Memory B cell (primary cell): ENCODE data around the gene SLC5A3.

Source experiments
- ATAC-seq: fragments of 150-1000 bp; cut with Tn5 transposase; 2 replicates; pipeline ENCODE4 v1.10.0; 2021; ENCODE audit warnings: low read depth, mild to moderate bottlenecking, moderate library complexity
- DNase-seq, 2 donors: peaks; one replicate each; pipeline ENCODE4 v3.0.0; 2022; ENCODE audit warnings: low spot score in 2 of 2
- H3K27ac Mint-ChIP-seq: one replicate; pipeline ENCODE4 v1.8.0; 2022; ENCODE audit warnings: mild to moderate bottlenecking, moderate library complexity, mixed read lengths
- H3K27me3 Mint-ChIP-seq: one replicate; pipeline ENCODE4 v1.8.0; 2022; ENCODE audit warnings: mixed read lengths
- H3K36me3 Mint-ChIP-seq: one replicate; pipeline ENCODE4 v1.8.0; 2022; ENCODE audit warnings: mild to moderate bottlenecking, mixed read lengths
- H3K4me1 Mint-ChIP-seq: one replicate; pipeline ENCODE4 v1.8.0; 2022; ENCODE audit warnings: mixed read lengths
- H3K4me3 Mint-ChIP-seq: one replicate; pipeline ENCODE4 v1.8.0; 2022; ENCODE audit warnings: mild to moderate bottlenecking, moderate library complexity, mixed read lengths
- H3K9me3 Mint-ChIP-seq: one replicate; pipeline ENCODE4 v1.8.0; 2022; ENCODE audit warnings: mixed read lengths

Gene SLC5A3

DNA sequence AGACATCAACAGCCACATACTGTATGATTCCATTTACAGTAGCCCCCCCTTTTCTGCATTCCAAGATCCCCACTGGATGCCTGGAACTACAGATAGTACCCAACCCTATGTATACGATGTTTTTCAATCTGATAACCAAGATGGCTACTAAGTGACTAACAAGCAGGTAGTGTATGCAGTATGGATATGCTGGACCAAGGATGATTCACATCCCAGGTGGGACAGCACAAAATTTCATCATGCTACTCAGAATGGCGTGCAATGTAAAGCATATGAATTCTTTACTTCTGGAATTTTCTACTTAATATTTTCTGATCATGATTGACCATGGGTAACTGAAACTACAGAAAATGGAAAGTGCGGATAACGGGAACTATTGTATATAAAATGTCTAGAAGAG is 30.0 kb upstream of the SLC5A3 start:
- H3K4me1 Mint-ChIP-seq = peaks cover 6% of the 10 kb centered on the region
- DNase-seq (no peak), ATAC-seq (no peak)
- H3K9me3 Mint-ChIP-seq = no peaks in the 10 kb centered on the region
- peaks cover 2% of the 10 kb centered on the region for H3K27me3 Mint-ChIP-seq
- no peak overlapping the region for H3K27ac Mint-ChIP-seq
- H3K36me3 Mint-ChIP-seq = no peaks in the 10 kb centered on the region
- no peak overlapping the region for H3K4me3 Mint-ChIP-seq

DNA sequence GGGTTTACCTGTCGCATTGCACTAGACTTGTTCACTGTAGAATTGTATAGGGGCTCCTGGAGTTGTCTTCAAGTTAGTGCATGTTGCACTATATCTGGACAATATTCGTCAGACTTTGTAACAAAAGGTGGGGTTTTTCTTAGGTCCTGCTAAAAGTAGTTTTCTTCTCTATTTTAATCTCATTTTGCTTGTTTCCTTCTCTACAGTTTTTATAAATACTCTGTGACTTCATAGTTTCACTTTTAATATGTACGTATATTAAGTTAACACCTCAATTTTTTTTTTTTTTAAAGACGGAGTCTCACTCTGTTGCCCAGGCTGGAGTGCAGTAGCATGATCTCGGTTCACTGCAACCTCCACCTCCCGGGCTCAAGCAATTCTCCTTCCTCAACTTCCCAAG is 26.5 kb upstream of the SLC5A3 start:
- Mint-ChIP-seq H3K4me3 (peak overlapping the region; percentile 54), H3K27ac (peak overlapping the region; percentile 48), H3K4me1 (peaks cover 6% of the 10 kb centered on the region), H3K9me3 (no peaks in the 10 kb centered on the region), H3K27me3 (peaks cover 2% of the 10 kb centered on the region), H3K36me3 (no peaks in the 10 kb centered on the region)
- ATAC-seq (peak; percentile 88), DNase-seq (no peak)

DNA sequence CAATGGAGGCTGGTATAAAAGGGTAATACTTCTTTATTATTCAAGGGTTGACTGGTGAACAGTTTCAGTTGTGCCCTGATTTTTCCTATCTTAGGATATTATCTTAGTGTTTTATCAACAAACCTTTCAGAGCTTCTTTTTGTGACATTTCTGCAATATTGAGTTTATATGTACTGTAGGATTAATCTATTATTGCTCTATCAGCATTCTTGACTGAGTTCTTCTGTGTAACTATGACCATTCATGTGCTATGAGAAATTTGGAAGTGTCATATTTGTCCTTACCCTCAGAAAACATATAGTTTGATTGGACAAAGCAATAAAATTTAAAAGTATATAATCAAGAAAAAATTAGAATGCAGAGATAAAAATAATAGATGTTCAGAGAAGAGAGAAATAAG is 25.5 kb upstream of the SLC5A3 start:
- Mint-ChIP-seq H3K27ac (no peak overlapping the region), H3K36me3 (no peaks in the 10 kb centered on the region)

DNA sequence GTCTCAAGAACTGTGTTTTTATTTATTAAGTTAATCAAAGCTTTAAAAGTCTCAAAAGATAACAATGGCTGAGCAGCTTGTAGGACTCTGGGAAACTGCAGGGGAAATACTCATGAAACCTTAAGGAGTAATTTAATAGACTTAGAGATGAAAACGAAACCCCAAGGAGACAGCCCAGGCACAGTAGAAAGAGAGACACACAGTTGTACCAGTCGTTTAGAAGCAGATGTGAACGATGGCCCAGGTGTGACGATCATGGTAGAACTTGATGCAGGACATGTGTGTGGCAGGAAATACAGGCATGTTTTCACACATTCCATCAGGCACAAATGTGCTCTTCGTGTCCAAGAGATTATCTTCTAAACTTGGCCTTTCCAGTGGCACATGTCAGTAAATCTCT is 21.2 kb upstream of the SLC5A3 start:
- no peak for DNase-seq
- H3K4me1 Mint-ChIP-seq = peaks cover 8% of the 10 kb centered on the region
- H3K9me3 Mint-ChIP-seq = no peaks in the 10 kb centered on the region
- no peaks in the 10 kb centered on the region for H3K36me3 Mint-ChIP-seq
- H3K27me3 Mint-ChIP-seq = no peaks in the 10 kb centered on the region
- no peak for ATAC-seq
- no peak overlapping the region for H3K27ac Mint-ChIP-seq
- H3K4me3 Mint-ChIP-seq = no peak overlapping the region

More for the DNA sequence above, 25.5 kb upstream of the SLC5A3 start:
- peaks cover 2% of the 10 kb centered on the region for H3K27me3 Mint-ChIP-seq
- DNase-seq (no peak), ATAC-seq (no peak)
- no peak overlapping the region for H3K4me3 Mint-ChIP-seq
- H3K4me1 Mint-ChIP-seq = peaks cover 6% of the 10 kb centered on the region
- H3K9me3 Mint-ChIP-seq = no peaks in the 10 kb centered on the region

DNA sequence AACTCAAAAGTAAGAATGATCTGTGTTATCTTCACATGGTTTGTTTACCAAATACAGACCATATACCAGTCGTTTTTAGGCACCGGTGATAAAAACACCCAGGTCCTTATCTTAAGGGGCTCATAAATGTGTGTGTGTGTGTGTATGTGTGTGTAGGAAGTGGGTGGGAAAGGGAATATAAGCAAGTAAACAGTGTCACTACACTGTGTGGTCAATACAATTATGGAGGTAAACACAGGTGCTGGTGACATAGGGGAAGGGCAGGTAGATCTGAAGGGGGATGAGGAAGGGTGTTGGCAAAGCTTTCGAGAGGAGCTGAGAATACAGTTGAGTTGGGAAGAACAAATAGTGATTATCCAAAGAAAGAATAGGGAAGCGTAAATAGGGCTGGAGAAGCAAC is 19.1 kb upstream of the SLC5A3 start:
- H3K4me3 Mint-ChIP-seq = no peak overlapping the region
- H3K4me1 Mint-ChIP-seq = peaks cover 8% of the 10 kb centered on the region
- H3K36me3 Mint-ChIP-seq = no peaks in the 10 kb centered on the region
- H3K27me3 Mint-ChIP-seq = no peaks in the 10 kb centered on the region
- no peak for DNase-seq
- peak overlapping the region; percentile 29 for H3K27ac Mint-ChIP-seq
- no peaks in the 10 kb centered on the region for H3K9me3 Mint-ChIP-seq
- ATAC-seq = no peak

DNA sequence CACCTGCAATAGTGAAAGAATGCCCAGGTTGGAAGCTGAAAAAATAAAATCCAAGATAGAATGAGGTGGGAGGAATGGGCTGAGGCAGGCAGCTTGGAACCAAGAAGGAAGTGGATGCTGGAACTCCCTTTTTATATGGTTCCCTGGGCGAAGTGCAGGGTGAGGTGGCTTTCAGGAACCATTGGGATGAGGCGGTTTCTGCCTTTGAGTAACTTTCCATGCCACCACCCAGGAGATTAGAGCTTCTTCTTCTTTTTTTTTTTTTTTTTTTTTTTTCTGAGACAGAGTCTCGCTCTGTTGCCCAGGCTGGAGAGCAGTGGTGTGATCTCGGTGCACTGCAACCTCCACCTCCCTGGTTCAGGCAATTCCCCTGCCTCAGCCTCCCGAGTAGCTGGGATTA is 17.8 kb upstream of the SLC5A3 start:
- ATAC-seq = peak; percentile 38
- DNase-seq = no peak
- no peaks in the 10 kb centered on the region for H3K36me3 Mint-ChIP-seq
- no peak overlapping the region for H3K4me3 Mint-ChIP-seq
- no peak overlapping the region for H3K27ac Mint-ChIP-seq
- no peaks in the 10 kb centered on the region for H3K9me3 Mint-ChIP-seq
- peaks cover 8% of the 10 kb centered on the region for H3K4me1 Mint-ChIP-seq
- no peaks in the 10 kb centered on the region for H3K27me3 Mint-ChIP-seq

DNA sequence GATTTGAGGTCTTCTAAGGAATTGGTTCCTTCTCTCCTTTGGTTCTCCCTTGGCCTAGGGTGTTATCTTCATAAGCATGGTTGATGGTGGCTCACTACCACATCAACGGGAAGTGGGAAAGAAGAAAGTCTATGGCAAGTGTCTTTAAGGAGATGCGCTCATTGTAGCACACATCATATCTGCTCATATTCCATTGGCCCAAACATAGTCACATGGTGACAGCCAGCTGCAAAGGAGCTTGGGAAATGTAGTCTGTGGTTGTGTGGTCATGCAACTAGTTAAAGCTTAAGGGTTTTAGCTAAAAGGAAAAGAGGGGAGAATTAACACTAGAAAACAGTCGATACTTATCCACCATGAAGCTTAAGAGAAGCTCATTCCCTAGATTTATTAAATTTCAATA is 11.4 kb upstream of the SLC5A3 start:
- no peak for ATAC-seq
- no peaks in the 10 kb centered on the region for H3K4me1 Mint-ChIP-seq
- DNase-seq = no peak
- no peaks in the 10 kb centered on the region for H3K36me3 Mint-ChIP-seq
- no peaks in the 10 kb centered on the region for H3K27me3 Mint-ChIP-seq
- H3K9me3 Mint-ChIP-seq = peaks cover 3% of the 10 kb centered on the region
- H3K27ac Mint-ChIP-seq = no peak overlapping the region
- H3K4me3 Mint-ChIP-seq = no peak overlapping the region

DNA sequence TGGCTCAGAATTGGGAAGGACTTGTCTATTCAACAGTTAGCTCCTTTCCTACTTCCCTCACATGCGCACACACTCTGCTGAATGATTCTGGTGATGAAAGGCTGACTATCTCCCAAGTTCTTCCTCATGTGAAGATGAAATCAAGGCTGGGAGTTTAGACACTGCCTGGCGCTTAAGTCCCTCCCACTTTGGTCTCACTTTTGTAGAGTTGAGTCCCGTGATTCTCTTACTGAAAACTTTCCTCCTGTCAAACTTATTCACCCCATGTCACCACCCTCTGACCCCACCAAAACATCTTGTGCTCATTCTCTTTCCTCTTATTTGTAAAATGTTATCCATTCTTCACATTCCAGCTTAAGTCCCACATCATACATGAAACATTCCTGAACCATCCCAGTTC is 8.4 kb upstream of the SLC5A3 start:
- Mint-ChIP-seq H3K36me3 (no peaks in the 10 kb centered on the region), H3K27me3 (no peaks in the 10 kb centered on the region), H3K27ac (no peak overlapping the region), H3K4me3 (no peak overlapping the region), H3K4me1 (no peaks in the 10 kb centered on the region), H3K9me3 (peaks cover 3% of the 10 kb centered on the region)
- DNase-seq (no peak), ATAC-seq (no peak)

DNA sequence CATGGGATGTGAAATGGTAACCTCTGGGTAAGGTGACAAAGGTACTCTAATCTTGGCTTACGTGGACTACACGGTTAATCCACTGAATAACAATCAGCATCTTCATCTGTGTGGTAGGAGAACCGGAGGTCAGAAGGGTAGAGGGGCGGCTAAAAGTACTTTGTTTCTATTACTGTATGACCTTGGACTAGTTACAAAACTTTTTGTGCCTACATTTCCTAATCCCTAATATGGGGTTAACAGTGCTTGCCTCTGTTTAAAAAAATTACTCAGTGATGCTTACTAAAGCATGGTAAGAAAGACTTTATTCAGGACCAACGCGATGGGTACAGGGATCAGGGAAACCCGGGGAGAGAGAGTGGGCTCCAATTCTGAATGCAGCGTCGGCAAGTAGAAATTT is 1.7 kb upstream of the SLC5A3 start:
- Mint-ChIP-seq H3K4me3 (peak overlapping the region; percentile 94), H3K4me1 (peaks cover 23% of the 10 kb centered on the region), H3K27ac (peak overlapping the region; percentile 25), H3K36me3 (peaks cover 4% of the 10 kb centered on the region), H3K27me3 (no peaks in the 10 kb centered on the region), H3K9me3 (no peaks in the 10 kb centered on the region)
- ATAC-seq (no peak), DNase-seq (no peak)

DNA sequence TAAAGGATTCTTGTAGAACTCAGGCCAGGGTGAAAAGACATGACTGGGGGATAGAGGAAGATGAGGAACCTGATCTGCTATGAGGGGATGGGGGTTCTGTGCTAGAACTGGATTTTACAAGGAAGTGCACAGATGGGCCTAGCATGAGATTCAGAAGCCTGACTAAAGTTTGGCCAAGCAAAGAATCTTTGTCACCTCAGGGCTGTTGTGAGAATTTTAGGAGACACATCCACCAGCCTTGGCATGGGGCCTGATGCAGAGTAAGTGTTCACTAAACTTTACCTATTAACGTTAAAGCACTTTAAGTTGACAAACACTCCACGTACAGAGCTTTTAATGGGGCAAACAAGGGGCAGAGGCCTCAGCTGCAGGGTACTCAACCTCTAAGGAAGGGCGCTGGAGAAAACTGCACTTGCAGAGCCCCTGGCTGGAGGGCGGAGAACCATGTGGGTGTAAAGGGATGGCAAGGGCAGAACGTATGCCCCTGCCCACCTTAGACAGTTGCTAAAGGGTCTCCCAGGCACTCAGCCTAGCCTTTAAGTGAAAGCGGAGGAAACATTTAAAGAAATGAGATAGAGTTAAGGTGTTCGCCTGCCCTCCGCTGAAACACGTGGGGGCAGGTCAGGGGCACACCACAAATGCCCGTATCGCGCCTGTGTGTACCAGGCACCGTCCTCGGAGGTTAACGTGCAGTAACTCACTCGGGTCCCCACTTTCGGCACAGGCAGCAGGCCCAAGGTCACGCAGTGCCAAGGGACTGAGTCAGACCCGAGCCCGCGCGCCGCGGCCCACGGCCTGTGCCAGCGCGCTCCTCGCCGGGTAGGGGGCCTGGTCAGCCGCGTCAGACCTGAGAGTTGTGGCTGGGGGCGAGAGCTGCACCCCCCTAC is 990 bp upstream of the SLC5A3 start:
- no peak for ATAC-seq
- H3K4me1 Mint-ChIP-seq = peaks cover 27% of the 10 kb centered on the region
- no peaks in the 10 kb centered on the region for H3K27me3 Mint-ChIP-seq
- no peak for DNase-seq
- H3K9me3 Mint-ChIP-seq = no peaks in the 10 kb centered on the region
- peaks cover 4% of the 10 kb centered on the region for H3K36me3 Mint-ChIP-seq
- peak overlapping the region; percentile 94 for H3K4me3 Mint-ChIP-seq
- peak overlapping the region; percentile 25 for H3K27ac Mint-ChIP-seq

DNA sequence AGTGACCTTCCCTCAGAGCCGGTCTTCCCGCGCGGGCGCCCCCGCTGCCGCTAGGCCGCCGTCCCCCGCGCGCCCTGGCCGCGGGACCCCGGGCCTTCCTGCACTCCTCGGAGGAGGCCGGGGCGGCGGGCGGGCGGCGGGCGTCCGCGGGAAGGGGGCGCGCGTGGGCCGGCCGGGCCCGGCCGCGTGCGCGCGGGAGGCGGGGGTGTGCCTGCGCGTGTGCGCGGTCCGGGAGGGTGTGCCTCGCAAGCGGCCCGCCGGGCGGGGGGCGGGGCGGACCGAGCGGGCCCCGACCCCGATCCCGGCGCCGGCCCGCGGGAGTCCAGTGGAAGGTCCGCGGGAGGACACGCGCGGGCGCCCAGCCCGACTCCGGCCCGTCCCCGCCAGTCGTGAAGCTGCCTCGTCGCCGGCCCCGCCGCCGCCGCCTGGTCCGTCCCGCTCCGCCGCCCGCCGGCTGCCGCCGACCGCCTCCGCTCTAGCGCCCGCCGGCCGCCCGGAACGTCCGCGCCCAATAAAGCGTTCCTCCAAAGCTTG is 438 bp downstream of the SLC5A3 start:
- H3K27me3 Mint-ChIP-seq = no peaks in the 10 kb centered on the region
- H3K4me1 Mint-ChIP-seq = peaks cover 37% of the 10 kb centered on the region
- H3K4me3 Mint-ChIP-seq = peak overlapping the region; percentile 88
- DNase-seq (peak; percentile 26 to 59), ATAC-seq (peak; percentile 72)
- H3K36me3 Mint-ChIP-seq = peaks cover 4% of the 10 kb centered on the region
- H3K9me3 Mint-ChIP-seq = no peaks in the 10 kb centered on the region
- H3K27ac Mint-ChIP-seq = peak overlapping the region; percentile 90

DNA sequence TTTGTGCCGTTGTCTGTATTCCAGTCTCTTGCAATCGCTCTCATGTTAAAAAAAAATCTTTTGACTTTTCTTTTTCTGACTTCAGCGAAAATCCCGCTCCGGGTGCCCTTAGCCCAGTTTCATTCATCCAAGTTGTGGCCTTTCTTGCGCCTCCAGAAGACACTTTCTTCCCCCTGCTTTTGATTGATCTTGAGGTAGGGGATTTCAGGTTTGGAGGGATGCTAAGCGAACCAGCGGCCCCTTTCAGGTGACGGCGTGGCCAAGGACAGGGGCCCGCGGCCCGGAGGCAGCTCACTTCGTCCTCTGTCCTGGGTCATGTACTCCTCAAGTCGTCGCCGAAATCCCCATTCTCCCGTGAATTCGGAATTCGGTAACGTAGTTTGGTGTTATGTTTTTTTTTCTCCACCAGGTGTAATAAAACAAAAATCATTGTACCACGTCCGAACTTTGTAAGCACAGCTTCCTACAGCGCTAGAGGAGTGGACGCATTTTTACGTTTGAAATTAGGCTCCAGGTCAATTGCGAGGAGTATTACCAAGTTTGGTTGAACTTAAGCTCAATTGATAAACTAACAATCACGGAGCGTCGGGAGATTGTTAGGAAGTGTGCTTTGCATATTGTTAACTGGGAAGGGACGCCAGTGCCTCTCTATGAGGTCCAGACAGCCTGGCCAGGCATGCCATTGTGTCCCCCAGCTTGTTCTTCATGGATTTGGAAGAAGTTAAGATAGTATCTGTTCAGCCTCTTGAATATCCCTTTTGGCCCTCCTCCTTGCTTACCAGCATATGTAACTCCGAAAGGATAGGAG is 1.1 kb downstream of the SLC5A3 start:
- Mint-ChIP-seq H3K27ac (peak overlapping the region; percentile 90), H3K9me3 (no peaks in the 10 kb centered on the region), H3K27me3 (no peaks in the 10 kb centered on the region), H3K4me1 (peaks cover 41% of the 10 kb centered on the region), H3K36me3 (peaks cover 4% of the 10 kb centered on the region), H3K4me3 (peak overlapping the region; percentile 88)
- DNase-seq (no peak), ATAC-seq (no peak)

DNA sequence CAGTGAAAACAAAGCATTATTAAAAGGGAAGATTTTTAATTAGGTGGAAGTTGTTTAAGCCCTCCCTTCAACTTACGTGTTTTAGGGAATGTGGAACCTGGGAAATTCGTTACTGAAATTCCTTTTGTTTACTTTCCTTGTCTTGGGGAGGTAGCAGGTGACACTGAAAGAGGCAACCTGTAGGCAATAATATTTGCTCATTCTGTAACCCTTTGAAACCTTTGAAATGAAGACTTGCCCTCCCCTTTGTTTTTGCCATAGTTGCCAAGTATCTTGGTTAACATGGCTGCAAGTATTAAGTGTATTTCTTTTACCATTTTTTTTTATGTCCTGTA is 1.7 kb downstream of the SLC5A3 start:
- DNase-seq (no peak), ATAC-seq (no peak)
- no peaks in the 10 kb centered on the region for H3K27me3 Mint-ChIP-seq
- H3K4me3 Mint-ChIP-seq = peak overlapping the region; percentile 88
- H3K27ac Mint-ChIP-seq = peak overlapping the region; percentile 90
- H3K36me3 Mint-ChIP-seq = peaks cover 6% of the 10 kb centered on the region
- H3K4me1 Mint-ChIP-seq = peaks cover 46% of the 10 kb centered on the region
- no peaks in the 10 kb centered on the region for H3K9me3 Mint-ChIP-seq
